Stimulated activated CD8-positive, alpha-beta memory T cell treated with anti-CD3 and anti-CD28 coated beads, Interleukin-12 subunit alpha, Interleukin-12 subunit beta, amount 100 ng/mL, for 24 hours (primary cell): ENCODE data around the gene RANBP17.
"Not testable (repeated sequence)": the region's sequence is repeated elsewhere in the genome, so short reads cannot be mapped to it uniquely, and the experiment has no call there.

ENCODE experiments used
- DNase-seq: peaks from one replicate; pipeline ENCODE4 v3.0.0-alpha.2; 2020; ENCODE audit errors: extremely low read depth

Gene RANBP17

GRCh38 chr5:171155621-171156020 lies 293.8 kb downstream of the RANBP17 start:
- DNase-seq, result no peak

- DNase-seq, result no peak
Measured at GRCh38 chr5:171157276-171157675, 295.5 kb downstream of the RANBP17 start.

GRCh38 chr5:171157775-171158174 lies 296.0 kb downstream of the RANBP17 start:
- no peak for DNase-seq

DNA sequence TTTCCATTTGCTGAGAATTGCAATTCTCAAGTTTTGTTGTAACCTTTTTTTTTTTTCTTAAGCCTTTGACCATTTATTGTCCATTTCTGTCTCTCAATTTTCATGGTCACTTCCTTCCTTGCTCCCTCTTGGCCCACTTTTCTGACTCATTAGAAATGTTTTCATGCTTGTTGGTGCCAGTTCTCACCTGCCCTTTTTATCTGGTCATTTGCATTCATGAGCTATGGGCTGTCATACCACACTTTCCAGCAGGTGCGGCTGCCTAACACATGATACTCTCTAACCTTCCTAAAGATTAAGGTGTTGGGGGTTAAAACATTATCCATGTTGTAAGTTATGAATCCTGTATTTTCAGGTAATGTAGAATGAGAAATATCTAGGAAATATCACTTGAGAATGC lies 296.8 kb downstream of the RANBP17 start:
- no peak for DNase-seq

- no peak for DNase-seq
Measured at GRCh38 chr5:171162165-171162564, 300.3 kb downstream of the RANBP17 start.

- no peak for DNase-seq
Measured at GRCh38 chr5:171162596-171162995, 300.8 kb downstream of the RANBP17 start.

DNA sequence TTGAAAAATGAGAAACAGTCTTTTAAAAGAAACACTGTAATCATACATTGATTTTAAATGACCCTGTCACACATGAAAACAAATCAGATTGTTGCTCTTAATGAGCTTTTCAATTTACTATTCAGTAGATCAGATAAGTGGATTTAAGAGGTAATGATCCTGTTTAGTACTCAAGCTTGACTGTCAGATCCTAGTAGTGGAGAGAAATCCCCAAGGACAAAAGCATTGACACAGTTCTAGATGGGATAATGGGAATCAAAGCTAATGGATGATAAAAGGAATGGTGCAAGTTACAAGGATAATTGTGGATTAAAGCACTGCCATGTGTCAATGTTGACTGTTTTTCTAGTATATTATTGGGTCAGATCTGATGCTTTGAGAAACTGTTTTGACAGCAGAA lies 304.9 kb downstream of the RANBP17 start:
- no peak for DNase-seq

DNA sequence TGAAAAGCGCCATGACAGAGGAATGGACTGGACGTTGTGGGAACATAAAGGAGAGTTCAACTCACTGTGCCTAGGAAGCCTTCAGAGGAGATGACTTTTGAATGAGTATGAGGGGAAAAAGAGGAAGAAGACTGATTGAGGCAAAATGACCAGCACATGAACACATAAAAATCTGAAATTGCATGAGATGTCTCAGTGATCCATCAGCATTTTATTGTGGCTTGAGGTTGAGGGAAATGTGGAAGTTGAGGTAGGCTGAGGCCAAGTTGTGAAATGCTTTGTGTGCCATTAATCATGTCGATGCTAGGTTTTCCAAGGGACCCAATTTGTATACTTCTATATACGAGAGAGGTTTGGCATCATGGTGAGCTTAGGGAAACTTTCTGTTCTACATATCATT lies 306.4 kb downstream of the RANBP17 start:
- no peak for DNase-seq

DNA sequence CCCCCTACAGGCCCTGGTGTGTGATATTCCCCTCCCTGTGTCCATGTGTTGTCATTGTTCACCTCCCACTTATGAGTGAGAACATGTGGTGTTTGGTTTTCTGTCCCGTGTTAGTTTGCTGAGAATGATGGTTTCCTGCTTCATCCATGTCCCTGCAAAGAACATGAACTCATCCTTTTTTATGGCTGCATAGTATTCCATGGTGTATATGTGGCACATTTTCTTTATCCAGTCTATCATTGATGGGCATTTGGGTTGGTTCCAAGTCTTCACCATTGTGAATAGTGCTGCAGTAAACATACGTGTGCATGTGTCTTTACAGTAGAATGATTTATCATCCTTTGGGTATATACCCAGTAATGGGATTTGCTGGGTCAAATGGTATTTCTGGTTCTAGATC lies 313.1 kb downstream of the RANBP17 start:
- not testable (repeated sequence) for DNase-seq

DNA sequence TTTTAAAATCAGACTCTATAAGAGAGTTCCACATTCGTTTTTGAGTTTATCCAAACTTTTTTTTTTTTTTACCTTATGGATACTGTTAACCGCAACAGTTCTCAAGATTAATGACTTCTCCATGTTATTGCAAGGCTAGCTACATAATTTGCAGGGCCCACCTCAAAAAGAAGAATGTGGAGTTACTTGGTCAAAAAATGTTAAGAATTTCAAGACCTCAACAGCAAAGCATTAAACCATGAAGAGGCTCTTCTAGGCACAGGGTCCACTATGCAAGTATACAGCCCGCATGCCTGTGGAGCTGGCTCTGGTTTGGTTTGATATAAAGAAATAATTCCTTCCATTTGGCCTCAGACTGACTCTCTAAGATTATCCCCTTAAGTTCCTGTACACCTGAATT lies 313.9 kb downstream of the RANBP17 start:
- DNase-seq, result no peak

GRCh38 chr5:171178190-171178589 lies 316.4 kb downstream of the RANBP17 start:
- DNase-seq, result not testable (repeated sequence)

DNA sequence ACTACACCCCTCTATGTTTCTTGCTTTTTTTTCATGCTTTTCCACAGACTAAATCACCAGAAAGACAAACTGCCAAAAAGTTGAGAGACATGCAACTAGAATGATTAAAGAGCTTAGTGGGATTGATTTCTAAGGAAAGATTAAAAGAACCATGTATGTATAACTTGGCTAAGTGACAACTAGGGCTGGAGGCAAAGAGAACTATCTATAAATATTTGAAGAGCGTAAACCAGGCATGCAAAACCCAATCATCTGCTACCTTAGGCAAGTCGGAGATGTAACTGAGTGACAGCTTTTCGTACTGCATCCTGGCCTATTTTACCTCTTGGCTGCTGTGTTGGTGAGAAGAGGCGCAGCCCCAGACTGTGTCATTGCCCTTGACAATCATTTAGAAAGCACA lies 326.2 kb downstream of the RANBP17 start:
- DNase-seq, result no peak

GRCh38 chr5:171189442-171189841 lies 327.6 kb downstream of the RANBP17 start:
- DNase-seq, result no peak

DNA sequence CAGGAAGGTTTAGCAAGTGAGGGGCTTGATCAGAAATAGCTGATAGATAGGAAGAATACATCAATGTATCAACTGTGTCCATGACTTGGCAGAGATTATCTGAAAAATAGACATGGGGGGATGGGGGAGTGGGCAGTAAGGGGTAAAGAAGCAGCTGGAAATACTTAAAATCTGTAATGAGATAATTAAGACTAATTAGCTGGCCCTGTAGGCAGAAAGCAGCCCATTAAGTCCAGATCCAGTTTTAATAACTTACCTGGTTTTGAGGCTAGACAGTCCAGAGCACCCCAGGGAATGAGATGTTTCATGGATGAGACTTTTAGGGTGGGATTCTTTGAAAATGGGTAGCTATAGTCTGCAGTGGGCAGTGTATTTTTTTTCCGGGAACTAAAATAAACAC lies 330.3 kb downstream of the RANBP17 start:
- DNase-seq, result no peak

DNA sequence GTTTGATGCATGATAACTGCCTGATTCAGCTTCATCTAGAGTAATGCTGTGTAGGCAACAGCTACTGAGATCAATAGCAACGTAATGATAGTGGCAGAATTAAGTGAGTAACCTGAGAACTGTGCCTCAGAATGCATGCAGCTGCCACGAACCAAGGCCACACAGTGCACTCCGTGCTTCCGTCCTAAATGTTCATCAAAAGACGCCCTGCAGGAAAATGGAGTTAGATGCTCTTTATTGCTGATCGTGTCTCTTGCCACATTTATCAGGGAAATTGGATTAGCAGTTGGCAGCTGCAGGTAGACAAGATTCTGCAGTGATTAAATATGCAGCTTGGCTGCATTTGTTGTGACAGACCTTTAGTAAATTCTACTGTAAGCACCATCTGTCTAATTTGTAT lies 339.5 kb downstream of the RANBP17 start:
- no peak for DNase-seq

DNA sequence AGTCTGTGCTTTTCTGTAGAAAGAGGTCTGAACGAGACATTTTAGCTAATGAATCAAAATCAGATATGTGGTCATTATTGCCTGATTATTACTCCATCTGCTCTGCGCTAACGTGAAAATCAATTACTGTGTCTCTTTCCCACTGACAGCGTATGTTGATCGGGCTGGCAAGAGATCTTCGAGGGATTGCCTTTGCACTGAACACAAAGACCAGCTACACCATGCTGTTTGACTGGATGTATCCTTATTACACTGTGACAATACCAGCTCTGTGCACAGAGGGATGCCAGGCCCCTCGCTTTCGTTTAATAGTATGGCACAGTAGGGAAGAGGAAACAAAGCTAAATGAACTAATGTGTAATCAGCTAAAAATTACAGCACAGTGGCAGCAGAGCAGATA lies 343.6 kb downstream of the RANBP17 start:
- DNase-seq, result no peak

GRCh38 chr5:171207256-171207847 lies 345.5 kb downstream of the RANBP17 start:
- no peak for DNase-seq

- DNase-seq, result no peak
Measured at GRCh38 chr5:171221916-171222315, 360.1 kb downstream of the RANBP17 start.

DNA sequence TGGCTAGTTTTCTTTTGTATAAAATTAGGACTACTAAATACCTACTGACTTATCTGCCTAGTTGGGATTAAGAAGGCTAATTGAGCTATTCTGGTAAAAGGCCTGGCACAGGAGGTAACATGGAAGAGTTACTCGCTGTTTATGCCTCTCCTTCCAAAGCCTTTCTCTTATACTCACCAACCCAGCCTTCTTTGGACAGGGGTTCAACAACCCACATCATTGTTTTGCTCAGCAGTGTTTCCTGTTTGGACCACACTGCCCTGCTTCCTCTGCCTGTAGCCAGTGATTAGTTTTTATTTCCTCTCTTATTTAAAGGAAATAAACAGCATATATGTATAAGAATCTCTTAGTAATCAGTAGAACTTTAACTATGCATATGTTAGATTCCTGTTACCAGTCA lies 362.1 kb downstream of the RANBP17 start:
- DNase-seq, result no peak

DNA sequence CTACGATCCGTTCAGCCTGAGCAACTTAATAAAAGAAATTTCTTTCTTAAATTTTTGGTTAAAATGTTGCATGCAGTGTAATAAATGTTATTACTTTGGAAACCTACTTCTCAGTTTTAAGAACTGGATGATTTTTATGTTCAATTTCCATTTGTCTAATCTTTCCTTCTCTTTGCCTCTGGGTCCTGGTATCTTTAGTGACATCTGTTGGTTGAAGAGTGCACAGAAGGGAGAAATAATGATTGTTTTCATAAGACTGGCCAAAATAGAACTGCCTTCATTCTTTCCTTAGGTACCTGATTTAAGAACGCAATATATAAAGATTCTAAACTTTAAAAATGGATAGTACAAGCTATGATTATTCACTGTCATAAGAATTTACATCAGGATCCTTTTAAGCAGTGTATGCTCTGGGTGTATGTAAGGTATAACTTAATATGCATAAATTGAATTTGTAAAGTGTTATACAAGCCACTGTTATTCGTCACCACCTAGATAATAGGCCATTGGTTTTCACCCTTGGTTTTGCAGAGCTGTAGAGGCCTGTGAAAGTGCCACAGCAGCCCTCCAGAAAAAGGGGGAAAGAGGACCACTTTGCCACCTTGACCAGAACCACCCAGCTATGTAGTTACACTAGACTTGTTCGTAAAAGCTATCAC lies 364.4 kb downstream of the RANBP17 start:
- DNase-seq, result no peak

DNA sequence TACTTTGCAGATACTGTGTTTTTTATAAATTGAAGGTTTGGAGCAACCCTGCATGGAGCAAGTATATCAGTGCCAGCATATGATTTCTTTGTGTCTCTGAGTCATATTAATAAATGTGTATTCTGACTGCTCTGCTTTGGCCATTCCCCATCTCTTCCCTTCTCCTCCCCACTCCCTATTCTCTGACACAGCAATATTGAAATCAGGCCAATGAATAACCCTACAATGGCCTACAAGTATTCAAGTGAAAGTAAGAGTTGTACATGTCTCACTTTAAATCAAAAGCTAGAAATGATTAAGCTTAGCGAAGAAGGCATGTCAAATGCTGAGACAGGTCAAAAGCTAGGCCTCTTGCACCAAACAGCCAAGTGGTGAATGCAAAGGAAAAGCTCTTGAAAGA lies 365.0 kb downstream of the RANBP17 start:
- no peak for DNase-seq

DNA sequence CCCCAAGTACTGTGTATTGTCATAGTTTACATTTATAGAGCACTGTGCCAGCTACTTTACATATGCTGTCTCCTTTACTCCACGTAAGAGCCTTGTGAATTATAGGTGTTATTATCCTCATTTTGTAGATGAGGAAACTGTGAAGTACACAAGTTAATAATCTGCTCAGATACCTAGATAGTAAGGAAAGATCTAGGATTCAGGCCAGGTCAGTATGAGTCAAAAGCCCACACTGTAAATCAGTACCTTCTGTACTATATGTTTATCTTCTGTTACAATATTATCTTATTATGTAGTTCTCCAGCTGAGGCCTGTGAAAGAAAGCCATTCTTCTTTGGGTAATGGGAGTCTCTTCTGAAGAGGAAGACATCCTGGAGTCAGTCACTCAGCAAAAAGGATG lies 374.8 kb downstream of the RANBP17 start:
- no peak for DNase-seq

- no peak for DNase-seq
Measured at GRCh38 chr5:171242521-171242920, 380.7 kb downstream of the RANBP17 start.

- DNase-seq, result no peak
Measured at GRCh38 chr5:171246231-171246630, 384.4 kb downstream of the RANBP17 start.
